GM19467 (cell line): ENCODE data around the gene ABI3BP.

ENCODE experiments used
- ATAC-seq: cut with Tn5 transposase; IDR thresholded peaks from one replicate; pipeline ENCODE4 v1.9.1; 2021; ENCODE audit warnings: mild to moderate bottlenecking, moderate library complexity; ENCODE audit not compliant: unreplicated experiment

The ABI3BP gene

DNA sequence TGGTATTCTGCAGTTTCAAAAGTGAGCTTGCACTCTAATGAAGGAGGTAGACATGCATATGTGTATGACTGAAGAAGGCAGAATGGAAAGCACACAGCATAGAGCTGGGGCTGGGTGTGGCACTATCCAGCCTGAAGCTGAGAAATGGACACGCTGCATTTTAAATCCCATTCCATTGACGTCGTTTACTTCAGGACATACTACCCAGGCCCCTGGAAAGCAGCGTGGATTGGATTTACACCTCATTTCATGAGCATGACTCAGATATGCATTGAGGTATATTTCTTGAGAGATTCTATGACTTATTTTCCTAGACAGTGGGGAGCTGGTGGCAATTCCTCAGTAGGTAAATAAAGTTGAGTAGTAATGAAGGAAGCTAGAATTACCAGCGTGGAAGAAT lies 101.4 kb downstream of the ABI3BP start:
- no peak for ATAC-seq

DNA sequence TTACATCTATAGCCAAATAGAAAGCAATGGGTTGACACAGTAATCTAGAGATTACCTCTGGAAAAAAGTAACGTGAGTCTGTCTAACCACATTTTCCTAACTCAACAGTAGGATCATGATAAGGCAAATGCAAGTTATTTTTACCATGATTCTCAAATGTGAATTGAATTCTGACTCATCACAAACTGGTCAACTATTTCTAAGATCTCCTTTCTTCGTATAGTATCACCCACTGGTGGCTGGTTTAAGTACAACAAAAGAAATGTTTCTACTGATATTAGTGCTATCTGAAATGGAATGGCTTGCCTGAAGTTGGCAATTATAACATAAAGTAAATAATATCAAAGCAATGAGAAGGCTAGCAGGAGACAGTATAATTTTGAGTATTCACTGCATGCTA lies 102.2 kb downstream of the ABI3BP start:
- no peak for ATAC-seq

GRCh38 chr3:100888881-100889280 lies 104.3 kb downstream of the ABI3BP start:
- ATAC-seq = no peak

DNA sequence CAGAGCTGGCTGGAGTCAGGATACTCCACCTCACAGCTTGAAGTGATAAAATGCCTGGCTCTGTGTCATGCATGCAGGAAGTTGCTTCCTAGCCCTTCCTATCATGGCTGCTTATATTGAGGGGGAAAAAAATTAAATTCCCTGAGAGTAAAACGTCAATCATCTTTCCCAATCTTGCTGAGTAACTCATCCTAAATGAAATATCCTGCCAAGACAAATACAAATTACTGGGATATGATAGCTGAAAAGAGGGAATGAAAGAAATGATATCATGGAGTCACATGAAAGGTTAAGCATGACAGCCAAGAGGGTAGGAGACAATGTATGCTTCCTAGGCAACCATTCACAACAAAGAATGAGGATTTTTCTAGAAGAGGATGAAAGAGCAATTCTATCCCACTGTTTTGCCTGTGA lies 110.6 kb downstream of the ABI3BP start:
- ATAC-seq = no peak

GRCh38 chr3:100880845-100881244 lies 112.4 kb downstream of the ABI3BP start:
- ATAC-seq = no peak

DNA sequence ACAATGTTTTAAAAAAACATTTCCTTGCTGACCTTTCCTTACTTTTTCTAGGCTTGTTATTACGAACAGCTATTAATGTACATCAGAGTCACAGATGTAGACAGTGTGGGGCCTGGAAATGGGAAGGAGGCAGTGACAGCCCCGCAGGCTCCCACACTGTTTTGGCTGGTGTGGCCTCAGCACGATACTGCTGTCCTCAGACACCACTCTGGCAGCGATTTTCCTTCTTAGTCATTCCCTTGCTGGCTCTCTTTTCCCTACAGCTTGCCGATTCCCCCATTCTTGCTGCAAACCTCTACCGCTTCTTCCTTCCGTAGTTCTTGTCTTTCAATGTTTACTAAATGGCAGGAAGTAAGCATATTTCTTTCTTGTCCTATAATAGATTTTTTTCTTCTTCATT lies 113.1 kb downstream of the ABI3BP start:
- ATAC-seq = no peak

GRCh38 chr3:100879195-100879810 lies 113.9 kb downstream of the ABI3BP start:
- ATAC-seq = no peak

DNA sequence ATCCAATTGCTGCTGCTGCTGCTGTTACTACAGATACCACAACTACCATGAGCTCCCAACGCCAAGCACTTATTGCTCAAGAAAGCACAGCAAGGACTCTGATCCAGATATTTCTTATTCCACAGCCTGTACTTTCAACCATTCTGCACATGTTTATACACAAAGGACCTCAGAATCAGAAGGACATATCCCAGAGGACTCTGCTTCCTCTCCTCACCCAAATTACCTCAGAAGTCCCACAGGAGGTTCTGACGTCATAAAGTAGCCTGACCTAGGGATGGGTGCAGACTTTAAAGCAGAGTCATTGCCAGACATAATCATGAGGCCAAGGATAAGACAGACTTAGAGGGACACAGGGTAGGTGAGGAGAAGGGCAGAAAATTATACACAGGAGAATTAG lies 115.9 kb downstream of the ABI3BP start:
- ATAC-seq = no peak

DNA sequence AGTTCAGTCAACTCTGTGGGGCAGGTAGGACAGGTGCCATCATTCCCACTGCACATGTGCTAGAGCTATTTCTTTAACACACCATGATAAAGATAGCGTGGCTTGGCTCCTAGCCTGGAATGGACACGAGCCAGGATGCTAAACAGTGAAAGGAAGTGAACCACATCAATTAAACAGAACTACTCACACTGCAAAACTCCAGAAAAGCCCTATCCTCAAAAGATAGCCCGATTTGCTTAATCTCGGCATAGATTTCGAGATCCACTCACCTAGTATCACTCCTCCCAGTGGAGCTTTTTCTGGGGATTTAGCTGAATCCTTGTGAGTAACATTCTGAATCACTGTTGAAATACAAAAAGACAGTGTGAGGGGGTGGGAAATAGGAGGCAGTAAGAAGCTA lies 118.0 kb downstream of the ABI3BP start:
- no peak for ATAC-seq

DNA sequence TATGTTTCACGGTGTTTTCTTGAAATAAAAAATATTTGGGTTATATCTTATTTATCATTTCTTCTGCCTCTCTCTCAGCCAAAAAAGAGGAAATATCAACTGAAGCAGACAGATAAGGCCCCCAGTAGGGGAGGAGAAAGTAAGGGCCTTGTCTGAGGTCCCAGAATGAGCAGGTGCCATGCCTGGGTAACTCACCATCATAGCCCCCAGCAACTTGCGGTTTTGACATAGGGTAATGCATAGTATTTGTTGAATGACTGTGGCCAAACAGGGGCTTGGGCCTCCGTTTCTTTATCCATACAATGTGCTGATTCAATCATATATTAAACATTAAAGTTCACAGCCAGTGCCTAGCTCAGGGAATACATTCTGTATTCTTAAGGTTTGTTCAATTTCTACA lies 119.6 kb downstream of the ABI3BP start:
- ATAC-seq = no peak

- no peak for ATAC-seq
Observed at GRCh38 chr3:100871306-100871705, 121.9 kb downstream of the ABI3BP start.

DNA sequence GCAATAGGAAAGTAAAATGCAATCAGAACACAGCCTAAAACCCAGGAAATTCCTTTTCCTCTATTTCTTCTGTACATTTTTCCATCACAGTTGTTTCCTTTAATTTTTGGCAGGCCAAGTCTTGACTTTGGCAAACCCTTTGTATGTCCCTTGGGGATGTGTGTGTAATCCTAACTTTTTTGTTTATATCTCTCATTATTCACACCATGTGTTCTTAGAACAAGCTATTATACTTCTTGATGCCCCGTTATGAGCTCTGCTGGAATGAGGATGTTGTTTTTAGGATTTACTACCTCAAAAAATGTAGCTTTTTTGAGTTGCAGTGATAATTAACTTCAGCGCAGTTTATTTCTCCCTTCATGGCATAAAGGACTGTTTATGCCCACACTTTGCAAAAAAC lies 123.4 kb downstream of the ABI3BP start:
- no peak for ATAC-seq

- ATAC-seq = no peak
Observed at GRCh38 chr3:100868894-100869293, 124.3 kb downstream of the ABI3BP start.

DNA sequence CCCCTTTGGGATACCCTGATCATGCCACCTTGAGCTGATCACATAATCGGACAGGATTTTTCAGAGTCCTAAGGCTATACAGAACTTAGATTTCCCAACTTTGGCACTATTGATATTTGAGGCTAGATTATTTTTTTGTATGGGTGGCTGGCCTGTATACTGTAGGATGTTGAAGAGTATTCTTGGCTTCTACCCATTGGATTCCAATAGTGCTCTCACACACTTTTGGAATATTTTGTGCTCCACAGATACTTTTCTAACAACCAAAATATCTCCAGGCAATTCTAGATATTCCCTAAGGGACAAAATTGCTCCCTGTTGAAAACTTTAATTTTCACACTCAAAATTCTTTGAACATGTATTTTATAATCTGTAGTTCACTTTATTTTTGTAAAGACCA lies 125.1 kb downstream of the ABI3BP start:
- no peak for ATAC-seq

GRCh38 chr3:100865442-100865841 lies 127.8 kb downstream of the ABI3BP start:
- no peak for ATAC-seq

GRCh38 chr3:100864471-100865250 lies 128.6 kb downstream of the ABI3BP start:
- no peak for ATAC-seq

DNA sequence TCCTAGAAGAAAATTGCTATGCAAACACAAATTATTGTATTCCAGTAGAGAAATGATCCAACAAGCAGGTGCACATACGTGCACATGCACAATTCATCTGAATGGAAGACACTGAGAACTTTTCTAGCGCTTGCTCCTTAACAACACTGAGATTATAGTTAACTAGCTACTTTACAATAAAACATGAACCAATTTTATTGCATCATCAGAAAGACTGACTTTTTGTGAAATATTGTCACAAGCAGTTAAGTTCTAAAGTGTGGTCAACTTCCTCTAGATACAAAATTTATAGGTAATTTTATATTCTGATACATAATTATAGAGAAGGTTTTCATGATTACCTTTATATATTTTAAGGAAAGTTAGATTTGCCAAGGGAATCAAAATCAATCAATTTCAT lies 135.4 kb downstream of the ABI3BP start:
- ATAC-seq = no peak

GRCh38 chr3:100856821-100857220 lies 136.4 kb downstream of the ABI3BP start:
- no peak for ATAC-seq

GRCh38 chr3:100852840-100853239 lies 140.4 kb downstream of the ABI3BP start:
- no peak for ATAC-seq

DNA sequence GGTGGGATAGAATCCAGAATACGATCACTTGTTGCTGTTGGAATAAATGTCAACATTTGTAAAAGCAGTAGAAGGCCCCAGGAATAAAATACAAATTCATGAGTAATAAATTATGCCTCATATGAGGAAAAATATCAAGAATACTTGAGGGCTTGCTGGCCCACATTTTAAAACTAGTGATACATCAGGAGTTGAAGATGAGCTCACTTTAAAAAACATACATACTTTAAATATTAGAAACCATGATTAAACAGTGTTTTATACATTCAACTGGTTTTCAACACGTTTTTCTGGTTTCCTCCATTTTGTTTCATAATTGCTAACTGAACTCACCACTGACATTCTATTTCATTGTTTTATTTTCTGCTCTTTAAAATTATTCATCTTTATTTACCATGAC lies 142.5 kb downstream of the ABI3BP start:
- no peak for ATAC-seq

GRCh38 chr3:100850156-100850555 lies 143.1 kb downstream of the ABI3BP start:
- no peak for ATAC-seq

DNA sequence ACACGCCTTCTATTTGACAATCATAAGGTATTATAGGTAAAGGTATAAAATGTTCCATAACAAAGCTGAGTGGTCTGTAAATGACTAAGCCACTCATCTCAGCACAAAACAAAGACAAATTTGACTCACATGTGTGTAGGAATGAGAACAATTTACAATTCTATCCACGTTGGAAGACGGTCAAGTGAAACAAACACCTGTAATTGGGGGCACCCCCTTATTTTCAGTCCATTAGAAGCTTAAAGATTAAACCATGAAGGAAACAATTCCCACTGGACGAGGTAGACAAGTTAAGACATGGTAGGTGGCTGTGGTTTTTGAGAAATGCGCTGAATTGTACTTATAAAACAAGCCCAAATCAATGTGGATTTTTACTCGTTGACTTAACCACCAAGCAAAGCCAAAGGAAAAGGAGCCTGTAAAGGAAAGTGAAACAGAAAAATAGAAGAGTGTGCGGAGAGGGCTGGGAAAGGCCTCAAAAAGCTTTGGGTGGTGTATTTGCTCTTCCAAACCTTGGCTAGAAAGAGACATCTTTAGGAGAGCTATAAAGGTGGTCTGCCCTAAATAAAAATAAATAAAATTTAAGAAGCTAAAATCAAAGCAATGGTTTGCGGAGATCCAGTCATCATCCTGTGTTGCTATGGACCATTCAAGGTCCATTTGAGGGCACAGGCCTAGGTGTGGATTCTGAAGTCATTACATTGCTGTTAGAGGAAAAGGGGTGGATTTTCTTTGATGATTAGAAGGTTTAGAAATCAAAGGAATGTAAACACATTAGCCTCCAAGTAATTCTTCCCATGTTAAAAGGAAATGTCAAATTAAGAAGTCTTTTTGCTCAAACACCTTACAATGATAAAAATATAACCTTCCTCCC lies 148.9 kb downstream of the ABI3BP start:
- no peak for ATAC-seq
